HEK293 (cell line): Measurements from ENCODE around the gene VPS11.

Experiments
- CTCF ChIA-PET: fragments of 350-600 bp; formaldehyde crosslinking; extraction: SDS; loops from one replicate; lab custom pipeline; 2021; ENCODE audit warnings: antibody characterized with exemption; lab: Yijun Ruan, JAX
- POLR2A ChIA-PET: fragments of 300-600 bp; formaldehyde crosslinking; extraction: SDS; loops from one replicate; lab custom pipeline; 2020; ENCODE audit warnings: antibody characterized with exemption, inconsistent platforms; lab: Yijun Ruan, JAX
- H3K27ac ChIP-seq: fragments of 200-500 bp; sonication (Bioruptor generic); 2 replicates; pipeline ENCODE4 v1.5.1; 2014; ENCODE audit warnings: low read depth, low read length, control low read depth, inconsistent platforms; ENCODE audit errors: extremely low read depth
- H3K36me3 ChIP-seq, 2 experiments: fragments of 200-500 bp in 1 of 2; sonication (Bioruptor generic) in 1 of 2; 1 replicate in 1 of 2; 2 replicates in 1 of 2; pipeline ENCODE4 v1.5.1; 2014 to 2017; ENCODE audit warnings: inconsistent platforms in 2 of 2, low read length in 2 of 2; ENCODE audit not compliant: control insufficient read depth in 2 of 2, insufficient read depth in 1 of 2
- H3K4me1 ChIP-seq: fragments of 200-500 bp; sonication (Bioruptor generic); 2 replicates; pipeline ENCODE4 v1.5.1; 2014; ENCODE audit warnings: mild to moderate bottlenecking, low read length, inconsistent platforms; ENCODE audit not compliant: control insufficient read depth, insufficient read depth
- H3K4me3 ChIP-seq: 2 replicates; pipeline ENCODE4 v1.5.1; 2011; ENCODE audit warnings: low read depth, mild to moderate bottlenecking, control low read depth, low read length, moderate library complexity
- H3K9me3 ChIP-seq: fragments of 200-500 bp; sonication (Bioruptor generic); 2 replicates; pipeline ENCODE4 v1.5.1; 2014; ENCODE audit warnings: low read depth, low read length, inconsistent platforms; ENCODE audit not compliant: control insufficient read depth, insufficient read depth
- FEZF1 ChIP-seq: fragments of 450-650 bp; formaldehyde crosslinking; IDR thresholded peaks from 2 replicates; pipeline ENCODE4 v1.5.1; 2016; ENCODE audit warnings: missing biosample characterization, missing genetic modification characterization
- GLIS1 ChIP-seq: fragments of 450-650 bp; formaldehyde crosslinking; IDR thresholded peaks from 2 replicates; pipeline ENCODE4 v1.5.1; 2016; ENCODE audit warnings: missing biosample characterization, missing genetic modification characterization
- GLIS2 ChIP-seq: fragments of 450-650 bp; formaldehyde crosslinking; IDR thresholded peaks from 2 replicates; pipeline ENCODE4 v1.5.1; 2016; ENCODE audit warnings: missing biosample characterization, missing genetic modification characterization
- MEIS1 ChIP-seq: sonication (generic); formaldehyde crosslinking; IDR thresholded peaks from 2 replicates; pipeline ENCODE4 v1.8.1; 2022; ENCODE audit warnings: missing genetic modification reagents, mild to moderate bottlenecking, borderline replicate concordance
- OSR2 ChIP-seq: fragments of 450-650 bp; formaldehyde crosslinking; IDR thresholded peaks from 2 replicates; pipeline ENCODE4 v1.5.1; 2016; ENCODE audit warnings: missing biosample characterization, missing genetic modification characterization
- ZFHX2 ChIP-seq: fragments of 450-650 bp; formaldehyde crosslinking; conservative IDR thresholded peaks from 2 replicates; pipeline ENCODE4 v1.5.1; 2016; ENCODE audit warnings: missing biosample characterization, missing genetic modification characterization
- ZIC2 ChIP-seq: fragments of 450-650 bp; formaldehyde crosslinking; IDR thresholded peaks from 2 replicates; pipeline ENCODE4 v1.5.1; 2016; ENCODE audit warnings: missing biosample characterization, missing genetic modification characterization
- ZNF112 ChIP-seq: fragments of 450-650 bp; formaldehyde crosslinking; IDR thresholded peaks from 2 replicates; pipeline ENCODE4 v1.5.0; 2017; ENCODE audit warnings: missing biosample characterization, missing genetic modification characterization
- ZNF133 ChIP-seq: fragments of 450-650 bp; formaldehyde crosslinking; IDR thresholded peaks from 2 replicates; pipeline ENCODE4 v1.5.1; 2016; ENCODE audit warnings: missing biosample characterization, missing genetic modification characterization
- ZNF184 ChIP-seq: fragments of 450-650 bp; IDR thresholded peaks from 2 replicates; pipeline ENCODE4 v1.5.1; 2018; ENCODE audit warnings: missing biosample characterization, mild to moderate bottlenecking, missing genetic modification characterization
- ZNF211 ChIP-seq: fragments of 450-650 bp; formaldehyde crosslinking; IDR thresholded peaks from 2 replicates; pipeline ENCODE4 v1.5.1; 2016; ENCODE audit warnings: low read depth, missing biosample characterization, missing genetic modification characterization
- ZNF302 ChIP-seq: fragments of 450-650 bp; formaldehyde crosslinking; IDR thresholded peaks from 2 replicates; pipeline ENCODE4 v1.5.1; 2016; ENCODE audit warnings: missing biosample characterization, missing genetic modification characterization, low read depth
- ZNF513 ChIP-seq: fragments of 450-650 bp; IDR thresholded peaks from 2 replicates; pipeline ENCODE4 v1.5.1; 2018; ENCODE audit warnings: missing biosample characterization, missing genetic modification characterization
- ZNF544 ChIP-seq: fragments of 450-650 bp; formaldehyde crosslinking; IDR thresholded peaks from 2 replicates; pipeline ENCODE4 v1.5.0; 2017; ENCODE audit warnings: missing biosample characterization, missing genetic modification characterization
- ZNF626 ChIP-seq: fragments of 450-650 bp; sonication (Bioruptor Pico); formaldehyde crosslinking; IDR thresholded peaks from 2 replicates; pipeline ENCODE4 v1.5.1; 2018; ENCODE audit warnings: missing biosample characterization, missing genetic modification characterization, inconsistent platforms
- ZNF654 ChIP-seq: fragments of 450-650 bp; formaldehyde crosslinking; IDR thresholded peaks from 2 replicates; pipeline ENCODE4 v1.5.1; 2016; ENCODE audit warnings: low read depth, missing biosample characterization, missing genetic modification characterization
- ZNF704 ChIP-seq: fragments of 450-650 bp; formaldehyde crosslinking; IDR thresholded peaks from 2 replicates; pipeline ENCODE4 v1.5.1; 2016; ENCODE audit warnings: missing biosample characterization, missing genetic modification characterization
- ZNF707 ChIP-seq: fragments of 450-650 bp; formaldehyde crosslinking; IDR thresholded peaks from 2 replicates; pipeline ENCODE4 v1.5.1; 2016; ENCODE audit warnings: missing biosample characterization, missing genetic modification characterization
- ZNF837 ChIP-seq: fragments of 450-650 bp; formaldehyde crosslinking; IDR thresholded peaks from 2 replicates; pipeline ENCODE4 v1.5.1; 2016; ENCODE audit warnings: missing biosample characterization, missing genetic modification characterization
- ZSCAN23 ChIP-seq: fragments of 450-650 bp; formaldehyde crosslinking; IDR thresholded peaks from 2 replicates; pipeline ENCODE4 v1.5.1; 2016; ENCODE audit warnings: missing biosample characterization, missing genetic modification characterization
- ZXDB ChIP-seq: fragments of 450-650 bp; formaldehyde crosslinking; IDR thresholded peaks from 2 replicates; pipeline ENCODE4 v1.5.1; 2016; ENCODE audit warnings: missing biosample characterization, missing genetic modification characterization
- TF ChIP-seq, protein P1 (sequence below): fragments of 450-650 bp; formaldehyde crosslinking; IDR thresholded peaks from 2 replicates; pipeline ENCODE4 v1.5.1; 2017; ENCODE audit warnings: missing biosample characterization, mild to moderate bottlenecking, missing genetic modification characterization, moderate library complexity

Gene VPS11

GRCh38 chr11:119023741-119024140, 43.9 kb upstream of the VPS11 start:
- no peaks in the 10 kb centered on the region for H3K4me1 ChIP-seq
- no peaks in the 10 kb centered on the region for H3K9me3 ChIP-seq
- CTCF ChIA-PET = interaction anchor here (0.7 to 1.1 kb wide), 2 partner anchors 24 to 117 kb away, joined by 3 read pairs; no protein-coding TSS in a partner anchor
- H3K27ac ChIP-seq = no peak overlapping the region
- H3K36me3 ChIP-seq = peaks cover 0 to 83% of the 10 kb centered on the region in 2 experiments; a peak in 2 of 3 replicates
- TF ChIP-seq FEZF1 (0 out of 2 replicates have a peak, but pooled peaks have one; percentile 32), MEIS1 (CRISPR knock-in tag) (no peak), OSR2 (tag by site-specific recombination) (peak; percentile 29; the same call in 1 of the 2 replicates), ZNF544 (tag by site-specific recombination) (no peak), GLIS1 (peak; percentile 65), ZNF513 (peak; percentile 68), ZIC2 (tag by site-specific recombination) (0 out of 2 replicates have a peak, but pooled peaks have one; percentile 14)
- no peak overlapping the region for H3K4me3 ChIP-seq
- POLR2A ChIA-PET = interaction anchor here (0.5 to 1.9 kb wide), 4 partner anchors 11 to 33 kb away, joined by 3 to 6 read pairs (median 4); no protein-coding TSS in a partner anchor

- no peaks in the 10 kb centered on the region for H3K9me3 ChIP-seq
- no peak overlapping the region for H3K4me3 ChIP-seq
- ChIA-PET CTCF (interaction anchor here (1.1 kb wide), 1 partner anchor 118 kb away, joined by 3 read pairs; no protein-coding TSS in a partner anchor), POLR2A (interaction anchor here (1.0 to 1.9 kb wide), 3 partner anchors 11 to 72 kb away, joined by 4 to 6 read pairs (median 4); no protein-coding TSS in a partner anchor)
- H3K4me1 ChIP-seq = no peaks in the 10 kb centered on the region
- peaks cover 0 to 88% of the 10 kb centered on the region in 2 experiments; a peak in 2 of 3 replicates for H3K36me3 ChIP-seq
- H3K27ac ChIP-seq = no peak overlapping the region
- no peak for TF ChIP-seq GLIS2 (tag by site-specific recombination)
These were observed 43.1 kb upstream of the VPS11 start for GRCh38 chr11:119024430-119025098.

DNA sequence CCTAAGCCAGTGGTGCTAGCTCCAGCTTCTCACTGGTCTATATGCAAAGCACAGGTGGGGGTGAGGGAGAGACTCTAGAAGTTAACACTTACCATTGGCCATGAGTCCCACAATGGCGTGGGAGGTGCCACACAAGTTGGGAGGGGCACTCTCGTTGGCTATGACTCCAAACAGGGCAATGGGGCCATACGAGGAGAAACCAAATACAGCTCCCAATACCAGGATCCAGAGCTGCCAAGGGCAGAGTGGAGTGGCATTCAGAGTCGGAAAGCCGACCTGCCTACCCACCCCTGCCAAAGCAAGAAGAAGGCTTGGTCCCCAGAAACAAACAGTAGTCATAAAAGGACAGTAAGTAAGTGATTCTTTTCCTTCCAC, 42.5 kb upstream of the VPS11 start:
- Histone ChIP-seq H3K36me3 (peaks cover 0 to 85% of the 10 kb centered on the region in 2 experiments; a peak in 2 of 3 replicates), H3K9me3 (no peaks in the 10 kb centered on the region), H3K4me1 (no peaks in the 10 kb centered on the region), H3K27ac (no peak overlapping the region), H3K4me3 (no peak overlapping the region)
- TF ChIP-seq, protein P1, sequence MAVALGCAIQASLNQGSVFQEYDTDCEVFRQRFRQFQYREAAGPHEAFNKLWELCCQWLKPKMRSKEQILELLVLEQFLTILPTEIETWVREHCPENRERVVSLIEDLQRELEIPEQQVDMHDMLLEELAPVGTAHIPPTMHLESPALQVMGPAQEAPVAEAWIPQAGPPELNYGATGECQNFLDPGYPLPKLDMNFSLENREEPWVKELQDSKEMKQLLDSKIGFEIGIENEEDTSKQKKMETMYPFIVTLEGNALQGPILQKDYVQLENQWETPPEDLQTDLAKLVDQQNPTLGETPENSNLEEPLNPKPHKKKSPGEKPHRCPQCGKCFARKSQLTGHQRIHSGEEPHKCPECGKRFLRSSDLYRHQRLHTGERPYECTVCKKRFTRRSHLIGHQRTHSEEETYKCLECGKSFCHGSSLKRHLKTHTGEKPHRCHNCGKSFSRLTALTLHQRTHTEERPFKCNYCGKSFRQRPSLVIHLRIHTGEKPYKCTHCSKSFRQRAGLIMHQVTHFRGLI (tag by site-specific recombination) = no peak
- TF ChIP-seq ZFHX2 (tag by site-specific recombination) = 0 out of 2 replicates have a peak, but pooled peaks have one; percentile 28
- POLR2A ChIA-PET = interaction anchor here (1.0 to 1.9 kb wide), 3 partner anchors 11 to 71 kb away, joined by 4 to 6 read pairs (median 4); no protein-coding TSS in a partner anchor
- CTCF ChIA-PET = no interaction called here

DNA sequence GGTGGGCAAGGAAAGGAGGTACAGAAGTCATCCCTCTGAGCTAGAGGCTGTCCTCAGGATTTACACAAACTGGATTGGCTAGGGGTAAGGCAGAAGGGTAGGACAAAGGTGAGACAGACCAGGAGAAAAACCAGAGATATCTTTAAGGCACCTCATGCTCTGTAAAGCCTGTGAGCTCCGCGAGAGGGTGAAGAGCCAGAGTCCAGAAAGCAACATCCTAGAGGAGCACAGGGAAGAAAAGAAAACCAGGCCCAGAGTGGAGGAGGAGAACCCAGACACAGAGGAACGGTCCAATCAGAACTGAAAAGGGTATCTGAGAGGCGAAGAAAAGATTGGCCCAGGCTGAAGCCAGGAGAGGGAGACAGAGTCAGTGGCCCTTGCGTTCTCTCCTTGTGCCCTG, 42.1 kb upstream of the VPS11 start:
- Histone ChIP-seq H3K9me3 (no peaks in the 10 kb centered on the region), H3K4me1 (no peaks in the 10 kb centered on the region), H3K27ac (no peak overlapping the region), H3K4me3 (no peak overlapping the region), H3K36me3 (peaks cover 0 to 83% of the 10 kb centered on the region in 2 experiments; a peak in 2 of 3 replicates)
- POLR2A ChIA-PET = interaction anchor here (1.0 to 1.9 kb wide), 3 partner anchors 10 to 71 kb away, joined by 4 to 6 read pairs (median 4); no protein-coding TSS in a partner anchor
- TF ChIP-seq ZNF211 (no peak), ZNF654 (tag by site-specific recombination) (no peak), ZSCAN23 (no peak), ZNF302 (tag by site-specific recombination) (no peak), ZNF707 (tag by site-specific recombination) (no peak), ZNF626 (no peak), ZNF133 (tag by site-specific recombination) (no peak), ZXDB (no peak), ZNF184 (tag by site-specific recombination) (no peak), ZNF112 (tag by site-specific recombination) (no peak), ZNF704 (tag by site-specific recombination) (no peak), ZNF837 (tag by site-specific recombination) (no peak)
- CTCF ChIA-PET = no interaction called here
